Lower leg skin (tissue), 3 donors: Measurements from ENCODE around the gene TMEM125.

Experiments used
- POLR2A ChIP-seq, 2 donors: fragments of 450-650 bp; IDR thresholded peaks; one replicate each; pipeline ENCODE4 v1.6.1; 2016 to 2017; ENCODE audit warnings: antibody characterized with exemption in 2 of 2, mild to moderate bottlenecking in 1 of 2, moderate library complexity in 1 of 2
- TF ChIP-seq, protein P1 (sequence below), 3 donors: fragments of 450-650 bp; IDR thresholded peaks; one replicate each; pipeline ENCODE4 v1.5.1; 2016; ENCODE audit warnings: antibody characterized with exemption in 3 of 3, mild to moderate bottlenecking in 3 of 3, moderate library complexity in 2 of 3

DNA sequence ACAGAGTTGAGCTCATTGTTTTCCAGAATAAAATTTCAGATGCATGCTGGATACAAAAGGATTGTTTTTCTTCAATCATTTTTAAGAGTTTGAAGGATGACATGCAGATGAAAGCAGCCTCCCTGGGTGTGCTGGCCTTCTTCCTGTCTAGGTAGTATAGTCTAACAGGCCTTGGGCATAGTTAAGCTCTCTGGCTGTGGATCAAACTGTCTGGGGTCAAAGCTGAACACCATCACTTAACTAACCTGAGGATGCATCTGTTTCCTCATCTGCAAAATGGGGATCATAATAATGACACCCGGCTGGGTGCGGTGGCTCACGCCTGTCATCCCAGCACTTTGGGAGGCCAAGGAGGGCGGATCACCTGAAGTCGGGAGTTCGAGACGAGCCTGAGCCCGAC, 25.0 kb downstream of the TMEM125 start:
- TF ChIP-seq, protein P1, sequence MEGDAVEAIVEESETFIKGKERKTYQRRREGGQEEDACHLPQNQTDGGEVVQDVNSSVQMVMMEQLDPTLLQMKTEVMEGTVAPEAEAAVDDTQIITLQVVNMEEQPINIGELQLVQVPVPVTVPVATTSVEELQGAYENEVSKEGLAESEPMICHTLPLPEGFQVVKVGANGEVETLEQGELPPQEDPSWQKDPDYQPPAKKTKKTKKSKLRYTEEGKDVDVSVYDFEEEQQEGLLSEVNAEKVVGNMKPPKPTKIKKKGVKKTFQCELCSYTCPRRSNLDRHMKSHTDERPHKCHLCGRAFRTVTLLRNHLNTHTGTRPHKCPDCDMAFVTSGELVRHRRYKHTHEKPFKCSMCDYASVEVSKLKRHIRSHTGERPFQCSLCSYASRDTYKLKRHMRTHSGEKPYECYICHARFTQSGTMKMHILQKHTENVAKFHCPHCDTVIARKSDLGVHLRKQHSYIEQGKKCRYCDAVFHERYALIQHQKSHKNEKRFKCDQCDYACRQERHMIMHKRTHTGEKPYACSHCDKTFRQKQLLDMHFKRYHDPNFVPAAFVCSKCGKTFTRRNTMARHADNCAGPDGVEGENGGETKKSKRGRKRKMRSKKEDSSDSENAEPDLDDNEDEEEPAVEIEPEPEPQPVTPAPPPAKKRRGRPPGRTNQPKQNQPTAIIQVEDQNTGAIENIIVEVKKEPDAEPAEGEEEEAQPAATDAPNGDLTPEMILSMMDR (IDR thresholded peaks at IDR 0.05): no peak
- TF ChIP-seq POLR2A (IDR thresholded peaks at IDR 0.05): no peak
